Chondrocyte (in vitro differentiated cells): ENCODE results near the gene MB. TPM values are rescaled to one million over a fixed set of nuclear protein-coding genes. Genes with fewer than 3 reads are reported as not detected.

Experiments used
- DNase-seq: peaks from one replicate; pipeline ENCODE4 v3.0.0; 2021; ENCODE audit warnings: mixed read lengths, low spot score
- H3K27ac Mint-ChIP-seq: one replicate; pipeline ENCODE4 v1.8.0; 2021; ENCODE audit warnings: mild to moderate bottlenecking, moderate library complexity, mixed read lengths; ENCODE audit not compliant: unreplicated experiment
- H3K27me3 Mint-ChIP-seq: 2 replicates; pipeline ENCODE4 v1.8.0; 2021; ENCODE audit warnings: low read depth, mixed read lengths
- H3K36me3 Mint-ChIP-seq: 2 replicates; pipeline ENCODE4 v1.8.0; 2021; ENCODE audit warnings: low read depth, mixed read lengths
- H3K4me1 Mint-ChIP-seq: 2 replicates; pipeline ENCODE4 v1.8.0; 2021; ENCODE audit warnings: low read depth, mild to moderate bottlenecking, mixed read lengths
- H3K4me3 Mint-ChIP-seq: one replicate; pipeline ENCODE4 v1.8.0; 2021; ENCODE audit warnings: mild to moderate bottlenecking, moderate library complexity, mixed read lengths; ENCODE audit not compliant: unreplicated experiment
- H3K9me3 Mint-ChIP-seq: 2 replicates; pipeline ENCODE4 v1.8.0; 2021; ENCODE audit warnings: low read depth, mixed read lengths
- CTCF ChIP-seq: fragments of 200-600 bp; sonication (generic); IDR thresholded peaks from 2 replicates; pipeline ENCODE4 v1.5.0; 2021; ENCODE audit warnings: antibody characterized with exemption, mild to moderate bottlenecking, moderate library complexity
- total RNA-seq: library from RNA; stranded (reverse); gene quantifications from 3 replicates; pipeline ENCODE4 v1.2.1, GENCODE V29; 2021

MB gene
- total RNA-seq, 1 donor from 2014 or later: not detected

- no peaks in the 10 kb centered on the region for H3K36me3 Mint-ChIP-seq
These were observed 57.6 kb downstream of the MB start for GRCh38 chr22:35559354-35560005.

GRCh38 chr22:35558719-35559118 lies 58.4 kb downstream of the MB start:
- Mint-ChIP-seq H3K4me3 (no peak overlapping the region), H3K27ac (no peak overlapping the region), H3K27me3 (peaks cover 13% of the 10 kb centered on the region), H3K9me3 (no peaks in the 10 kb centered on the region), H3K4me1 (peaks cover 25% of the 10 kb centered on the region), H3K36me3 (no peaks in the 10 kb centered on the region)
- TF ChIP-seq CTCF: no peak
- DNase-seq: no peak

More at GRCh38 chr22:35559354-35560005, 57.6 kb downstream of the MB start:
- H3K4me1 Mint-ChIP-seq: peaks cover 25% of the 10 kb centered on the region
- no peaks in the 10 kb centered on the region for H3K9me3 Mint-ChIP-seq
- peaks cover 13% of the 10 kb centered on the region for H3K27me3 Mint-ChIP-seq
- DNase-seq: no peak
- no peak overlapping the region for H3K4me3 Mint-ChIP-seq
- no peak overlapping the region for H3K27ac Mint-ChIP-seq
- no peak for TF ChIP-seq CTCF

- Mint-ChIP-seq H3K4me1 (peaks cover 19% of the 10 kb centered on the region), H3K9me3 (no peaks in the 10 kb centered on the region), H3K4me3 (no peak overlapping the region), H3K27ac (no peak overlapping the region), H3K36me3 (no peaks in the 10 kb centered on the region), H3K27me3 (peaks cover 13% of the 10 kb centered on the region)
- DNase-seq: no peak
- no peak for TF ChIP-seq CTCF
These were observed 59.1 kb downstream of the MB start for GRCh38 chr22:35558031-35558430.

Other genes starting within 250 kb of the MB start
- gene HMOX1, start 236.2 kb downstream of the MB start, total RNA-seq: 1.9 to 9.4 TPM (median 8.8 TPM) in 3 replicates
- gene MCM5, start 217.2 kb downstream of the MB start, total RNA-seq: 13.3 to 49.6 TPM (median 14.4 TPM) in 3 replicates
- gene RASD2, start 76.5 kb downstream of the MB start, total RNA-seq: 0.27 to 0.28 TPM in 2 of 3 replicates, not detected in the other
- 2.1 to 4.6 TPM (median 4.6 TPM) in 3 replicates for gene APOL6, start 31.1 kb upstream of the MB start, total RNA-seq
- not detected in 3 replicates for gene APOL5, start 100.5 kb upstream of the MB start, total RNA-seq